SK-N-SH (cell line): ENCODE results near the gene KBTBD3. TPM values are rescaled to one million over a fixed set of nuclear protein-coding genes. Genes with fewer than 3 reads are reported as not detected.

Experiments
- CTCF ChIA-PET: fragments of 300-600, 350-600 bp; formaldehyde crosslinking; extraction: SDS; loops from one replicate; lab custom pipeline; 2021; lab: Yijun Ruan, JAX
- POLR2A ChIA-PET: fragments of 350-600 bp; sonication (Branson Sonifier 250); formaldehyde crosslinking; extraction: SDS; loops from one replicate; lab custom pipeline; 2020; ENCODE audit warnings: antibody characterized with exemption, inconsistent platforms; lab: Yijun Ruan, JAX
- DNase-seq: peaks from one replicate; pipeline ENCODE4 v3.0.0; 2012
- H2AFZ ChIP-seq: fragments of 200-600 bp; sonication (generic); 2 replicates; pipeline ENCODE4 v1.8.1; 2016; ENCODE audit warnings: antibody characterized with exemption, mild to moderate bottlenecking, low read depth
- H3F3A ChIP-seq: fragments of 200-600 bp; sonication (generic); replicated peaks from 2 replicates; pipeline ENCODE3; 2016; ENCODE audit warnings: antibody characterized with exemption, mild to moderate bottlenecking; ENCODE audit not compliant: insufficient read depth
- H3K27ac ChIP-seq, 2 experiments: fragments of 200-500 bp in 1 of 2; fragments of 200-600 bp in 1 of 2; sonication (Bioruptor generic) in 1 of 2; sonication (generic), shearing (Covaris generic) in 1 of 2; 2 replicates each; pipeline versions ENCODE4 v1.5.1 to v1.6.1; 2014 to 2016; ENCODE audit warnings: low read depth in 2 of 2, inconsistent platforms in 1 of 2, low read length in 1 of 2, mild to moderate bottlenecking in 1 of 2, mixed read lengths in 1 of 2
- H3K27me3 ChIP-seq: fragments of 200-600 bp; sonication (generic), shearing (Covaris generic); 2 replicates; pipeline ENCODE4 v1.6.1; 2016; ENCODE audit warnings: mixed run types; ENCODE audit not compliant: insufficient read depth
- H3K36me3 ChIP-seq, 2 experiments: fragments of 200-500 bp in 1 of 2; fragments of 200-600 bp in 1 of 2; sonication (Bioruptor generic) in 1 of 2; sonication (generic) in 1 of 2; replicated peaks in 1 of 2; 2 replicates each; pipeline versions ENCODE3 to v1.5.1; 2014 to 2016; ENCODE audit warnings: low read length in 1 of 2, mild to moderate bottlenecking in 1 of 2; ENCODE audit not compliant: insufficient read depth in 2 of 2, control insufficient read depth in 1 of 2
- H3K4me1 ChIP-seq, 2 experiments: fragments of 200-500 bp in 1 of 2; fragments of 200-600 bp in 1 of 2; sonication (Bioruptor generic) in 1 of 2; sonication (generic), shearing (Covaris generic) in 1 of 2; 2 replicates each; pipeline versions ENCODE4 v1.5.1 to v1.6.1; 2014 to 2016; ENCODE audit warnings: low read depth in 1 of 2, low read length in 1 of 2, mixed run types in 1 of 2; ENCODE audit not compliant: insufficient read depth in 2 of 2, control insufficient read depth in 1 of 2
- H3K4me2 ChIP-seq: fragments of 200-600 bp; sonication (generic), shearing (Covaris generic); 2 replicates; pipeline ENCODE4 v1.6.1; 2017; ENCODE audit warnings: mixed run types
- H3K4me3 ChIP-seq, 2 experiments: fragments of 200-500 bp in 1 of 2; fragments of 200-600 bp in 1 of 2; sonication (Bioruptor generic) in 1 of 2; sonication (generic), shearing (Covaris generic) in 1 of 2; 2 replicates each; pipeline versions ENCODE4 v1.5.1 to v1.8.1; 2014 to 2016; ENCODE audit warnings: low read depth in 2 of 2, inconsistent platforms in 1 of 2, low read length in 1 of 2, mild to moderate bottlenecking in 1 of 2, mixed read lengths in 1 of 2, moderate library complexity in 1 of 2
- H3K79me2 ChIP-seq: fragments of 200-600 bp; sonication (generic); 2 replicates; pipeline ENCODE4 v1.8.1; 2017; ENCODE audit warnings: mild to moderate bottlenecking; ENCODE audit not compliant: insufficient read depth
- H3K9ac ChIP-seq: fragments of 200-600 bp; sonication (generic); 2 replicates; pipeline ENCODE4 v1.6.1; 2017; ENCODE audit warnings: mixed run types
- H3K9me2 ChIP-seq: fragments of 200-600 bp; sonication (generic); 2 replicates; pipeline ENCODE4 v1.6.1; 2017; ENCODE audit warnings: mixed run types
- H3K9me3 ChIP-seq: fragments of 200-600 bp; sonication (generic); 2 replicates; pipeline ENCODE4 v1.6.1; 2017; ENCODE audit warnings: mixed run types, mild to moderate bottlenecking, moderate library complexity
- H4K20me1 ChIP-seq: fragments of 200-600 bp; sonication (generic); 2 replicates; pipeline ENCODE4 v1.6.1; 2017; ENCODE audit warnings: mild to moderate bottlenecking, mixed run types; ENCODE audit not compliant: insufficient read depth
- CTCF ChIP-seq: fragments of 200-600 bp; sonication (generic); IDR thresholded peaks from 2 replicates; pipeline ENCODE4 v1.6.1; 2017; ENCODE audit warnings: antibody characterized with exemption, mild to moderate bottlenecking, moderate library complexity
- ELF1 ChIP-seq: IDR thresholded peaks from 2 replicates; pipeline ENCODE4 v1.4.0; 2012
- FOXJ3 ChIP-seq: sonication (generic); formaldehyde crosslinking; IDR thresholded peaks from 2 replicates; pipeline ENCODE4 v1.5.1; 2020; ENCODE audit warnings: mild to moderate bottlenecking, missing genetic modification reagents
- FOXM1 ChIP-seq: IDR thresholded peaks from 2 replicates; pipeline ENCODE4 v1.4.0; 2012; ENCODE audit warnings: low read depth, mild to moderate bottlenecking
- GABPA ChIP-seq: IDR thresholded peaks from 2 replicates; pipeline ENCODE4 v1.4.0; 2012; ENCODE audit warnings: low read depth, mild to moderate bottlenecking
- GATA2 ChIP-seq: sonication (generic); formaldehyde crosslinking; IDR thresholded peaks from 2 replicates; pipeline ENCODE4 v1.5.0; 2020; ENCODE audit warnings: mild to moderate bottlenecking, missing genetic modification reagents
- MXI1 ChIP-seq: IDR thresholded peaks from 2 replicates; pipeline ENCODE4 v1.6.1; 2012; ENCODE audit warnings: mild to moderate bottlenecking, low read depth, low read length, improper control_type of control experiment
- POLR2AphosphoS5 ChIP-seq: IDR thresholded peaks from 2 replicates; pipeline ENCODE4 v1.6.1; 2012; ENCODE audit warnings: low read depth, low read length
- RAD21 ChIP-seq: IDR thresholded peaks from 2 replicates; pipeline ENCODE4 v1.6.1; 2012; ENCODE audit warnings: mild to moderate bottlenecking, low read length
- REST ChIP-seq: IDR thresholded peaks from 2 replicates; pipeline ENCODE4 v1.6.1; 2012; ENCODE audit warnings: mild to moderate bottlenecking, low read depth, low read length, moderate library complexity
- SIN3A ChIP-seq: IDR thresholded peaks from 2 replicates; pipeline ENCODE4 v1.6.1; 2012; ENCODE audit warnings: low read depth, mild to moderate bottlenecking, low read length, moderate library complexity, borderline replicate concordance
- YY1 ChIP-seq: IDR thresholded peaks from 2 replicates; pipeline ENCODE4 v1.4.0; 2012; ENCODE audit warnings: low read depth, mild to moderate bottlenecking
- ZBTB33 ChIP-seq: IDR thresholded peaks from 2 replicates; pipeline ENCODE4 v1.4.0; 2012; ENCODE audit warnings: low read depth, borderline replicate concordance
- WGBS: methylation state at CpG from one replicate; pipeline ENCODE4 v1.1.6; 2017; ENCODE audit warnings: low lambda C conversion rate; 5-methylcytosine and 5-hydroxymethylcytosine counted together
- polyA plus RNA-seq, 3 experiments: library from polyadenylated mRNA; depleted of rRNA; stranded (reverse); fragments of >200 nt; gene quantifications; 2 replicates each; pipeline ENCODE4 v1.2.3, GENCODE V29; 2012
- TF ChIP-seq, protein P1 (sequence below): IDR thresholded peaks from 2 replicates; pipeline ENCODE4 v1.4.0; 2012; ENCODE audit warnings: low read depth, borderline replicate concordance
- TF ChIP-seq, protein P2 (sequence below): fragments of 150-350 bp; IDR thresholded peaks from 2 replicates; pipeline ENCODE4 v1.6.1; 2016; ENCODE audit warnings: mild to moderate bottlenecking, low read depth, low read length
- TF ChIP-seq, protein P3 (sequence below): IDR thresholded peaks from 2 replicates; pipeline ENCODE4; 2012

KBTBD3 gene
- polyA plus RNA-seq, 1 of the 3 experiments (the other 2 are of a cell fraction): 1.9 TPM

GRCh38 chr11:106049727-106050476, 27.2 kb downstream of the KBTBD3 start:
- DNase-seq: no peak
- WGBS: 65% methylated on average over 5 of the region's 5 CpGs
- H3K27me3 ChIP-seq: no peaks in the 10 kb centered on the region

DNA sequence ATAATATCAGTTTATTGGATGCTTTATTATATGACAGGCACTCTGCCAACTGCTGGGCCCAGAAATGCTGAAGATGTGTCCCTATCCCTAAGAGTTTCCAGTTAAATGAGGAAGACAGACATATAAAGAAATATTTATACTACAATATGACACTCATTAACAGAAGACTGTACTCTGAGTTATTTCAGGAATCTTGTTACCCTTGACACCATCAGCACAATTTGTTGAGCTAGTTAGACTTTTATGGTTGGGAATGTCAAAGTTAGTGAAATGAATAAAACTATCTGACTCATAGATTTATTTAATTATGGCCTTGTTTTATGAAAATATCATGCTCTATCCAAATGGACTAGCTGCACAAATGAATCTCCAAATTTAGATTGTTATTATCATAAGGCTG, 29.5 kb downstream of the KBTBD3 start:
- H4K20me1 ChIP-seq: no peaks in the 10 kb centered on the region
- no peaks in the 10 kb centered on the region for H3K36me3 ChIP-seq
- CTCF ChIA-PET: no interaction called here
- no peaks in the 10 kb centered on the region; a peak in 1 of 4 replicates for H3K4me1 ChIP-seq
- no peaks in the 10 kb centered on the region for H3F3A ChIP-seq
- no peak overlapping the region for H3K4me3 ChIP-seq
- DNase-seq: no peak
- H3K9me3 ChIP-seq: no peaks in the 10 kb centered on the region; the same call in 1 of the 2 replicates
- no peaks in the 10 kb centered on the region for H3K9me2 ChIP-seq
- H3K9ac ChIP-seq: no peak overlapping the region
- no peak overlapping the region for H3K27ac ChIP-seq
- H3K27me3 ChIP-seq: no peaks in the 10 kb centered on the region
- H2AFZ ChIP-seq: no peak overlapping the region
- no peaks in the 10 kb centered on the region for H3K79me2 ChIP-seq
- no peak overlapping the region for H3K4me2 ChIP-seq
- POLR2A ChIA-PET: no interaction called here
- TF ChIP-seq RAD21: no peak
- TF ChIP-seq REST: no peak
- TF ChIP-seq, protein P1, sequence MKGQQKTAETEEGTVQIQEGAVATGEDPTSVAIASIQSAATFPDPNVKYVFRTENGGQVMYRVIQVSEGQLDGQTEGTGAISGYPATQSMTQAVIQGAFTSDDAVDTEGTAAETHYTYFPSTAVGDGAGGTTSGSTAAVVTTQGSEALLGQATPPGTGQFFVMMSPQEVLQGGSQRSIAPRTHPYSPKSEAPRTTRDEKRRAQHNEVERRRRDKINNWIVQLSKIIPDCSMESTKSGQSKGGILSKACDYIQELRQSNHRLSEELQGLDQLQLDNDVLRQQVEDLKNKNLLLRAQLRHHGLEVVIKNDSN: no peak
- no peak for TF ChIP-seq POLR2AphosphoS5
- TF ChIP-seq, protein P2, sequence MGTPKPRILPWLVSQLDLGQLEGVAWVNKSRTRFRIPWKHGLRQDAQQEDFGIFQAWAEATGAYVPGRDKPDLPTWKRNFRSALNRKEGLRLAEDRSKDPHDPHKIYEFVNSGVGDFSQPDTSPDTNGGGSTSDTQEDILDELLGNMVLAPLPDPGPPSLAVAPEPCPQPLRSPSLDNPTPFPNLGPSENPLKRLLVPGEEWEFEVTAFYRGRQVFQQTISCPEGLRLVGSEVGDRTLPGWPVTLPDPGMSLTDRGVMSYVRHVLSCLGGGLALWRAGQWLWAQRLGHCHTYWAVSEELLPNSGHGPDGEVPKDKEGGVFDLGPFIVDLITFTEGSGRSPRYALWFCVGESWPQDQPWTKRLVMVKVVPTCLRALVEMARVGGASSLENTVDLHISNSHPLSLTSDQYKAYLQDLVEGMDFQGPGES: no peak
- no peak for TF ChIP-seq FOXM1
- TF ChIP-seq YY1: no peak
- TF ChIP-seq MXI1: no peak
- no peak for TF ChIP-seq FOXJ3 (CRISPR knock-in tag)
- no peak for TF ChIP-seq SIN3A
- TF ChIP-seq, protein P3, sequence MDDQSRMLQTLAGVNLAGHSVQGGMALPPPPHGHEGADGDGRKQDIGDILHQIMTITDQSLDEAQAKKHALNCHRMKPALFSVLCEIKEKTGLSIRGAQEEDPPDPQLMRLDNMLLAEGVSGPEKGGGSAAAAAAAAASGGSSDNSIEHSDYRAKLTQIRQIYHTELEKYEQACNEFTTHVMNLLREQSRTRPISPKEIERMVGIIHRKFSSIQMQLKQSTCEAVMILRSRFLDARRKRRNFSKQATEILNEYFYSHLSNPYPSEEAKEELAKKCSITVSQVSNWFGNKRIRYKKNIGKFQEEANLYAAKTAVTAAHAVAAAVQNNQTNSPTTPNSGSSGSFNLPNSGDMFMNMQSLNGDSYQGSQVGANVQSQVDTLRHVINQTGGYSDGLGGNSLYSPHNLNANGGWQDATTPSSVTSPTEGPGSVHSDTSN: no peak
- TF ChIP-seq GABPA: no peak
- no peak for TF ChIP-seq CTCF
- TF ChIP-seq ZBTB33: no peak
- no peak for TF ChIP-seq ELF1

More at GRCh38 chr11:106049727-106050476, 27.2 kb downstream of the KBTBD3 start:
- no peaks in the 10 kb centered on the region; the same call in 1 of the 2 replicates for H3K9me3 ChIP-seq
- no peak overlapping the region for H3K4me3 ChIP-seq
- CTCF ChIA-PET: interaction anchor here (2.0 kb wide), 1 partner anchor 9 kb away, joined by 6 read pairs; no protein-coding TSS in a partner anchor
- H2AFZ ChIP-seq: no peak overlapping the region
- no peaks in the 10 kb centered on the region for H3K36me3 ChIP-seq
- H3K4me1 ChIP-seq: no peaks in the 10 kb centered on the region; a peak in 1 of 4 replicates
- no peak for TF ChIP-seq GATA2
- no peaks in the 10 kb centered on the region for H3F3A ChIP-seq
- H3K9ac ChIP-seq: no peak overlapping the region
- no peaks in the 10 kb centered on the region for H3K9me2 ChIP-seq
- H4K20me1 ChIP-seq: no peaks in the 10 kb centered on the region
- H3K27ac ChIP-seq: no peak overlapping the region
- POLR2A ChIA-PET: no interaction called here
- H3K4me2 ChIP-seq: no peak overlapping the region
- no peaks in the 10 kb centered on the region for H3K79me2 ChIP-seq
